Fibroblast of pulmonary artery (primary cell): ENCODE results near the gene KRT8.
A peak's percentile ranks its signal among the peaks of the same experiment; 100 is the strongest.
"Not testable (repeated sequence)": the region's sequence is repeated elsewhere in the genome, so short reads cannot be mapped to it uniquely, and the experiment has no call there.

Experiments
- DNase-seq: peaks from one replicate; pipeline ENCODE4 v3.0.0-alpha.2; 2010; ENCODE audit warnings: low read depth
- H3K4me3 ChIP-seq: replicated peaks from 2 replicates; pipeline ENCODE4 v1.5.1; 2011; ENCODE audit warnings: low read depth, mild to moderate bottlenecking, control low read depth, low read length, moderate library complexity
- TF ChIP-seq, protein P1 (sequence below): IDR thresholded peaks from 2 replicates; pipeline ENCODE4 v1.5.1; 2011; ENCODE audit warnings: mild to moderate bottlenecking, control low read depth, low read length, inconsistent platforms; ENCODE audit errors: missing control alignments

Gene KRT8

DNA sequence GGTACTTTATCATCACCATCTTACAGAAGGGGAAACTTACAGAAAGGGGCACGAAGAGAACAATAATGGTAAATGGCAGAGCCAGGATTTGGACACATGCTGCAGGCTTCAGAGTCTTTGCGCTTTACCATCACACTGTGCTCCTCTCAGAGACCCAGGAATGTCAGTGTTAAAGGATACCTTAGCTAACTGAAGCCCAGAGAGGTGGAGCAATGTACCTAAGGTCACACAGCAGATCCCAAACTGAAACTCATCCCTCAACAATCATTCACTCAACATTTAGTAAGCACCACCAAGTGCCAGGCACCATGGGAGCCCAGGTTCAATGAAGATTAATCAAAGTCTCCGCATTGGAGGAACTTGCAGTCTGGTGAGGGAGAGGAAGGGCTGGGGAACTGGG lies 48.1 kb downstream of the KRT8 start:
- TF ChIP-seq, protein P1, sequence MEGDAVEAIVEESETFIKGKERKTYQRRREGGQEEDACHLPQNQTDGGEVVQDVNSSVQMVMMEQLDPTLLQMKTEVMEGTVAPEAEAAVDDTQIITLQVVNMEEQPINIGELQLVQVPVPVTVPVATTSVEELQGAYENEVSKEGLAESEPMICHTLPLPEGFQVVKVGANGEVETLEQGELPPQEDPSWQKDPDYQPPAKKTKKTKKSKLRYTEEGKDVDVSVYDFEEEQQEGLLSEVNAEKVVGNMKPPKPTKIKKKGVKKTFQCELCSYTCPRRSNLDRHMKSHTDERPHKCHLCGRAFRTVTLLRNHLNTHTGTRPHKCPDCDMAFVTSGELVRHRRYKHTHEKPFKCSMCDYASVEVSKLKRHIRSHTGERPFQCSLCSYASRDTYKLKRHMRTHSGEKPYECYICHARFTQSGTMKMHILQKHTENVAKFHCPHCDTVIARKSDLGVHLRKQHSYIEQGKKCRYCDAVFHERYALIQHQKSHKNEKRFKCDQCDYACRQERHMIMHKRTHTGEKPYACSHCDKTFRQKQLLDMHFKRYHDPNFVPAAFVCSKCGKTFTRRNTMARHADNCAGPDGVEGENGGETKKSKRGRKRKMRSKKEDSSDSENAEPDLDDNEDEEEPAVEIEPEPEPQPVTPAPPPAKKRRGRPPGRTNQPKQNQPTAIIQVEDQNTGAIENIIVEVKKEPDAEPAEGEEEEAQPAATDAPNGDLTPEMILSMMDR: no peak
- no peak for DNase-seq
- H3K4me3 ChIP-seq: no peak overlapping the region

DNA sequence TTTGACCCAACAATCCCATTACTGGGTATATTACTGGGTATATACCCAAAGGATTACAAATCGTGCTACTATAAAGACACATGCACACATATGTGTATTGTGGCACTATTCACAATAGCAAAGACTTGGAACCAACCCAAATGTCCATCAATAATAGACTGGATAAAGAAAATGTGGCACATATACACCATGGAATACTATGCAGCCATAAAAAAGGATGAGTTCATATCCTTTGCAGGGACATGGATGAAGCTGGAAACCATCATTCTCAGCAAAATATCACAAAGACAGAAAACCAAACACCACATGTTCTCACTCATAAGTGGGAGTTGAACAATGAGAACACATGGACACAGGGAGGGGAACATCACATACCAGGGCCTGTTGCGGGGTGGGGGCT lies 48.8 kb downstream of the KRT8 start:
- DNase-seq, H3K4me3 ChIP-seq: not testable (repeated sequence)

DNA sequence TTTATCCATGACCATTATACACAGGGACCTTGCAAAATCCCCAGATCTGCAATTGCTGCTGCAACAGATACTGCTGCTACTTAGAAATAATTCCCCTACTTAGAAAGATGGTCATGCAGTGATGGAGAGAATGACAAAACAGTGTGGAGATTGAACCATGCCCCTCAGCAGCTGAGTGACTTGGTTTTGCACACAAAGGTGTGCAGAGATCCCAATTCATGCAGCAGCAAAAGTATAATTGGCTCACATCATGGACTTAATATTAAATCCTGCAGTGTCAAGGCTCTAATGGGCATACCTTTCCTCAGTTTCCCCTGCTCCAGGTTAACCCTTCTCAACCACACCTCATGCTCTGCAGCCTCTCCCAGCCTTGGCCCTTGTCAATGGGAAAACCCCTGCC lies 53.1 kb downstream of the KRT8 start:
- no peak overlapping the region for H3K4me3 ChIP-seq
- TF ChIP-seq, protein P1: no peak
- DNase-seq: no peak

DNA sequence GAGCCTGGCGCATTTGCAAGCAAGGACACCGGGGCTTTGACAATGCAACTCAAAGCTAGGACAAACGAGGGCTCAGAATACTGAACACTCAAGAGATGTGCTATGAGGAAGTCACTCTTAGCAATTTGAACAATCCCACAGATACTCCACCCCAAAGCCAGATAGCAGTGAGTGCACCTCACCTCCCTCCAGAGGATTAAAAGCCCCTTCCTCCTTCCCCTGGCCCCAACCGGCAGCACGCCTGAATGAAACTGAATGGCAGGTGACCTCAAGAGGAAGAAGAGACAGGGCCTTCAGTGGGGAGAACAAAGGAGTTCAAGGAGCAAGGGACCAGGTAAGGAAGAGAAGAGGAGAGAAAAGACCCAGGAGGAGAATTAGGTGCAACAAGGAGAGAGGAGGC lies 54.2 kb downstream of the KRT8 start:
- TF ChIP-seq, protein P1: no peak
- H3K4me3 ChIP-seq: no peak overlapping the region
- no peak for DNase-seq

DNA sequence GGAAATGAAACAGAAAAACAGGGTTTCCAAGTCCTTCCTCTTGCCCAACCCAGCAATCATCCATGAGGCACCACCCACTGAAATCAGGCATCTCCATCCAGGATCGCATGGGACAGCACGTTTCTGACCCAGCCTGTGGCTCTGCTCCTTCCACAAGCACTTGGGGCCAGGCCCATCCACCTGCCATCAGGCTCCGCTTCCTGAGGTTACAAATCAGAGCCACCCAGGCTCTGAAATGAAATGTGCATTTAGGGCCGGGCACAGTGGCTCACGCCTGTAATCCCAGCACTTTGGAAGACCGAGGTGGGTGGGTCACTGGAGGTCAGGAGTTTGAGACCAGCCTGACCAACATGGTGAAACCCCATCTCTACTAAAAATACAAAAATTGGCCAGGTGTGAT lies 55.4 kb downstream of the KRT8 start:
- DNase-seq: no peak
- TF ChIP-seq, protein P1: no peak

DNA sequence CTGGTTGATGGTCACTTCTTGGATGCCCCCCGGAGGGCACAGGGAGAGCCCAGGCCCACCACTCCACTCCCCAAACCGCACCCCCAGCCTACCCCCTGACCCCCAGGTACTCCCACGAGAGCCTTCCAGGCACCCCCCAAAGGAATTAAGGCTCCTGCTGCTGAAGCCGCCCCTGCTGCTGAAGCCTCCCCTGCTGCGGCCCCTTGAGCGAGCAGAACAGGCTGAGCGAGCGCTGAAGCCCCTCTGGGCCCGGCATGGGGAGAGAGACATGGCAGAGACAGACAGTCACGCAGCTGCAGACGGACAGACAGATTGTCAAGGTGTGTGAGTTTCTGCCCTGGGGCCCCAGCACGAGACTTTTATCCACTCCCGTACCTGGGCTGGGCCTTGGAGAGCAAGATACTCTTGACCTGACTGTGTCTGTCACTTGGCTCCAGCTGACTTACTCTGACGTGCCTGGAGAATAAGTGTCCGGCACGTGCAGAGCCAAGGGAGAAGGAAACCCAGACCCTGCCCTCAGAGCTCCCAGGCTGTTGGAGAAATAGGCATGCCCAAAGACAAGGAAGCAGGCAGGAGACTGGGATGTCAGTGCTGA lies 56.1 kb downstream of the KRT8 start, which contains the start of gene KRT78:
TSS of gene KRT78 (minus strand) at position 334 of the 595 bp plus-strand sequence. CDS start at position 270, 64 bp downstream.
- TF ChIP-seq, protein P1: no peak
- DNase-seq: no peak
- H3K4me3 ChIP-seq: no peak within 1 kb of the TSS

More for the DNA sequence above, 55.4 kb downstream of the KRT8 start:
- no peak overlapping the region for H3K4me3 ChIP-seq

DNA sequence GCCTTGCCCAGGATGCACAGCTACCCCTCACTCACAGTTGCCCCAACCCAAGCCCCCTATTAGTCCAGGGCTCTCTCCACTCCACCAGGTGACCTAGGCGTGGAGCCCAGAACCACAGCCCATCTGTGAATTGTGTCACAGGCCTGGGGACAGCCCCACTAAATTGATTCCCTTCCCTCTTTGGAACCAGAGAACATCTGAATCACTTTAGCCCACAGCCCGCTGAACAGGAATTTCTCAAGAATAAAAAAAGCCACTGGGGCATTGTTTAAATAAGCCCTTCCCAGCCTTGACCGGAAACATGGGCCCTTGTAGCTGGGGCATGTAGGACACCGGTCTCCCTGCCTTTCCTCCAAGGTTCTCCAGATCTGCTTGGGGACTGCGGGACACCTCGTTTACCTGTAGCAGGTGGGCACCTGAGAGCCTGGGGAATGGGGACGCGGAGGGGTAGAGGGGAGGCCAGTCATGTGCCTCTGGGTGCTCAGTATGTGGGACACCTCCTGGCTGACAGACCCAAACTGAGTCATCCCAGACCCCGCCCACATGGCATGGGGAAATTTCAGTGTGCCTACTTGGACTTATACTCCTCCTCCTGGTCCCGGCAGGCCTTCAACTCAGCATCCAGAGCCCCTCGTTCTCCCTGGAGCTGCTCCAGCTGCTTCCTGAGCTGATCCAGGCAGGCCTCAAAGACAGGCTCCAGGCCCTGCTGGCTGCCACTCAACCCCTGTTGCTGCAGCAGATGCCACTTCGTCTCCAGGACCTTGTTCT lies 57.4 kb downstream of the KRT8 start:
- no peak overlapping the region for H3K4me3 ChIP-seq
- peak; percentile 33 for DNase-seq
- TF ChIP-seq, protein P1: no peak
